ENCODE data around the gene TGFBR3. TPM values are rescaled to one million over a fixed set of nuclear protein-coding genes. Genes with fewer than 3 reads are reported as not detected.

TGFBR3 gene
- total RNA-seq, 1 donor: 32.2 TPM

- Histone ChIP-seq H3K27me3 (ENCODE audit: insufficient read depth, low read length) (no peaks in the 10 kb centered on the region), H4K20me1 (ENCODE audit: insufficient read depth, low read length) (no peaks in the 10 kb centered on the region), H3K9me3 (ENCODE audit: low read depth, low read length) (no peaks in the 10 kb centered on the region), H3K79me2 (ENCODE audit: insufficient read depth, low read length) (no peaks in the 10 kb centered on the region), H3K27ac (ENCODE audit: low read depth, low read length) (no peak overlapping the region), H3K4me2 (ENCODE audit: insufficient read depth, low read length) (no peak overlapping the region), H3K4me1 (ENCODE audit: insufficient read depth, low read length) (no peaks in the 10 kb centered on the region), H3K4me3 (ENCODE audit: insufficient read depth, low read length) (no peak overlapping the region), H3K36me3 (ENCODE audit: insufficient read depth, low read length) (no peaks in the 10 kb centered on the region), H2AFZ (ENCODE audit: low read length) (no peak overlapping the region)
- no peak for TF ChIP-seq CTCF (IDR thresholded peaks at IDR 0.05; ENCODE audit: extremely low read depth, low read depth, low read length)
- peak; percentile 47 for DNase-seq (ENCODE audit: insufficient read length, low spot score, missing footprints)
These were observed 200.0 kb downstream of the TGFBR3 start for GRCh38 chr1:91685994-91686393.

- no peaks in the 10 kb centered on the region for H3K4me1 ChIP-seq (ENCODE audit: insufficient read depth, low read length)
- H3K9me3 ChIP-seq (ENCODE audit: low read depth, low read length): no peaks in the 10 kb centered on the region
- H3K36me3 ChIP-seq (ENCODE audit: insufficient read depth, low read length): no peaks in the 10 kb centered on the region
- H3K79me2 ChIP-seq (ENCODE audit: insufficient read depth, low read length): no peaks in the 10 kb centered on the region
- no peak overlapping the region for H3K4me2 ChIP-seq (ENCODE audit: insufficient read depth, low read length)
- peak; percentile 41 for DNase-seq (ENCODE audit: insufficient read length, low spot score, missing footprints)
- no peak overlapping the region for H2AFZ ChIP-seq (ENCODE audit: low read length)
- no peaks in the 10 kb centered on the region for H3K27me3 ChIP-seq (ENCODE audit: insufficient read depth, low read length)
- H3K27ac ChIP-seq (ENCODE audit: low read depth, low read length): no peak overlapping the region
- no peak for TF ChIP-seq CTCF (IDR thresholded peaks at IDR 0.05; ENCODE audit: extremely low read depth, low read depth, low read length)
- no peak overlapping the region for H3K4me3 ChIP-seq (ENCODE audit: insufficient read depth, low read length)
- H4K20me1 ChIP-seq (ENCODE audit: insufficient read depth, low read length): no peaks in the 10 kb centered on the region
These were observed 201.3 kb downstream of the TGFBR3 start for GRCh38 chr1:91684481-91685196.

GRCh38 chr1:91683598-91683951 is 202.4 kb downstream of the TGFBR3 start:
- no peaks in the 10 kb centered on the region for H3K36me3 ChIP-seq (ENCODE audit: insufficient read depth, low read length)
- no peaks in the 10 kb centered on the region for H3K79me2 ChIP-seq (ENCODE audit: insufficient read depth, low read length)
- DNase-seq (ENCODE audit: insufficient read length, low spot score, missing footprints): no peak
- H4K20me1 ChIP-seq (ENCODE audit: insufficient read depth, low read length): no peaks in the 10 kb centered on the region
- no peak overlapping the region for H2AFZ ChIP-seq (ENCODE audit: low read length)
- no peak for TF ChIP-seq CTCF (IDR thresholded peaks at IDR 0.05; ENCODE audit: extremely low read depth, low read depth, low read length)
- no peaks in the 10 kb centered on the region for H3K9me3 ChIP-seq (ENCODE audit: low read depth, low read length)
- H3K4me1 ChIP-seq (ENCODE audit: insufficient read depth, low read length): no peaks in the 10 kb centered on the region
- no peaks in the 10 kb centered on the region for H3K27me3 ChIP-seq (ENCODE audit: insufficient read depth, low read length)
- H3K4me2 ChIP-seq (ENCODE audit: insufficient read depth, low read length): no peak overlapping the region
- H3K4me3 ChIP-seq (ENCODE audit: insufficient read depth, low read length): no peak overlapping the region
- no peak overlapping the region for H3K27ac ChIP-seq (ENCODE audit: low read depth, low read length)

- TF ChIP-seq CTCF (IDR thresholded peaks at IDR 0.05; ENCODE audit: extremely low read depth, low read depth, low read length): no peak
- H3K36me3 ChIP-seq (ENCODE audit: insufficient read depth, low read length): no peaks in the 10 kb centered on the region
- H3K9me3 ChIP-seq (ENCODE audit: low read depth, low read length): no peaks in the 10 kb centered on the region
- H3K27me3 ChIP-seq (ENCODE audit: insufficient read depth, low read length): no peaks in the 10 kb centered on the region
- H2AFZ ChIP-seq (ENCODE audit: low read length): no peak overlapping the region
- H3K4me2 ChIP-seq (ENCODE audit: insufficient read depth, low read length): no peak overlapping the region
- no peak overlapping the region for H3K4me3 ChIP-seq (ENCODE audit: insufficient read depth, low read length)
- DNase-seq (ENCODE audit: insufficient read length, low spot score, missing footprints): no peak
- H4K20me1 ChIP-seq (ENCODE audit: insufficient read depth, low read length): no peaks in the 10 kb centered on the region
- no peaks in the 10 kb centered on the region for H3K79me2 ChIP-seq (ENCODE audit: insufficient read depth, low read length)
- H3K27ac ChIP-seq (ENCODE audit: low read depth, low read length): no peak overlapping the region
- no peaks in the 10 kb centered on the region for H3K4me1 ChIP-seq (ENCODE audit: insufficient read depth, low read length)
These were observed 202.9 kb downstream of the TGFBR3 start for GRCh38 chr1:91682882-91683597.
